Subcutaneous abdominal adipose tissue (tissue), 5 donors: Measurements from ENCODE around the gene GRM7.

Experiments used
- H3K27ac ChIP-seq: one replicate; pipeline ENCODE4 v1.7.0; 2013; ENCODE audit warnings: low read depth, mild to moderate bottlenecking, inconsistent platforms, low read length, moderate library complexity
- H3K27me3 ChIP-seq, 5 donors: one replicate each; pipeline ENCODE4 v1.7.0; 2013; ENCODE audit warnings: low read length in 5 of 5, inconsistent platforms in 1 of 5; ENCODE audit not compliant: control insufficient read depth in 5 of 5, insufficient read depth in 4 of 5
- H3K36me3 ChIP-seq, 5 donors: one replicate each; pipeline ENCODE4 v1.7.0; 2013; ENCODE audit warnings: low read length in 5 of 5; ENCODE audit not compliant: control insufficient read depth in 5 of 5, insufficient read depth in 5 of 5
- H3K4me1 ChIP-seq, 5 donors: one replicate each; pipeline ENCODE4 v1.7.0; 2013; ENCODE audit warnings: low read length in 5 of 5, mild to moderate bottlenecking in 3 of 5, moderate library complexity in 1 of 5; ENCODE audit not compliant: control insufficient read depth in 5 of 5, insufficient read depth in 5 of 5
- H3K4me3 ChIP-seq, 5 donors: one replicate each; pipeline ENCODE4 v1.7.0; 2013; ENCODE audit warnings: low read length in 5 of 5, low read depth in 1 of 5
- H3K9ac ChIP-seq, 5 donors: one replicate each; pipeline ENCODE4 v1.7.0; 2013; ENCODE audit warnings: low read length in 5 of 5, mild to moderate bottlenecking in 4 of 5, moderate library complexity in 3 of 5
- H3K9me3 ChIP-seq, 5 donors: one replicate each; pipeline ENCODE4 v1.7.0; 2013; ENCODE audit warnings: low read length in 5 of 5; ENCODE audit not compliant: control insufficient read depth in 5 of 5
- donor health status: healthy.
- donor health status: healthy.
- donor health status: healthy.
- donor health status: healthy.
- donor health status: healthy.

Gene GRM7

GRCh38 chr3:7512048-7512447, 651.1 kb downstream of the GRM7 start:
- no peak overlapping the region for H3K9ac ChIP-seq
- no peaks in the 10 kb centered on the region for H3K36me3 ChIP-seq
- H3K4me1 ChIP-seq: peaks cover 0 to 2% (median 0%) of the 10 kb centered on the region in 5 donors
- H3K9me3 ChIP-seq: no peaks in the 10 kb centered on the region
- H3K27ac ChIP-seq: no peak overlapping the region
- no peak overlapping the region for H3K4me3 ChIP-seq
- H3K27me3 ChIP-seq: no peaks in the 10 kb centered on the region

GRCh38 chr3:7518026-7518425, 657.1 kb downstream of the GRM7 start:
- H3K4me1 ChIP-seq: peaks cover 0 to 11% (median 8%) of the 10 kb centered on the region in 5 donors
- H3K36me3 ChIP-seq: no peaks in the 10 kb centered on the region
- H3K27ac ChIP-seq: no peak overlapping the region
- H3K27me3 ChIP-seq: no peaks in the 10 kb centered on the region
- H3K9ac ChIP-seq: peak overlapping the region in 1 of 5 donors; percentile 16
- H3K9me3 ChIP-seq: no peaks in the 10 kb centered on the region
- H3K4me3 ChIP-seq: no peak overlapping the region

- peaks cover 0 to 13% (median 11%) of the 10 kb centered on the region in 5 donors for H3K4me1 ChIP-seq
- H3K4me3 ChIP-seq: no peak overlapping the region
- no peak overlapping the region for H3K27ac ChIP-seq
Observed at GRCh38 chr3:7518456-7518855, 657.5 kb downstream of the GRM7 start.

GRCh38 chr3:7520059-7520458, 659.1 kb downstream of the GRM7 start:
- H3K9me3 ChIP-seq: no peaks in the 10 kb centered on the region
- H3K4me3 ChIP-seq: no peak overlapping the region
- H3K9ac ChIP-seq: no peak overlapping the region
- peaks cover 0 to 18% (median 11%) of the 10 kb centered on the region in 5 donors for H3K4me1 ChIP-seq
- H3K36me3 ChIP-seq: no peaks in the 10 kb centered on the region
- H3K27me3 ChIP-seq: no peaks in the 10 kb centered on the region
- no peak overlapping the region for H3K27ac ChIP-seq

More at GRCh38 chr3:7518456-7518855, 657.5 kb downstream of the GRM7 start:
- Histone ChIP-seq H3K9me3 (no peaks in the 10 kb centered on the region), H3K9ac (no peak overlapping the region), H3K27me3 (no peaks in the 10 kb centered on the region), H3K36me3 (no peaks in the 10 kb centered on the region)

- Histone ChIP-seq H3K9me3 (peaks cover 0 to 1% (median 0%) of the 10 kb centered on the region in 5 donors), H3K27ac (no peak overlapping the region), H3K36me3 (no peaks in the 10 kb centered on the region), H3K4me1 (peaks cover 0 to 18% (median 11%) of the 10 kb centered on the region in 5 donors), H3K9ac (no peak overlapping the region), H3K27me3 (no peaks in the 10 kb centered on the region), H3K4me3 (no peak overlapping the region)
Observed at GRCh38 chr3:7520593-7520992, 659.7 kb downstream of the GRM7 start.

GRCh38 chr3:7536510-7536909, 675.6 kb downstream of the GRM7 start:
- Histone ChIP-seq H3K9me3 (no peaks in the 10 kb centered on the region), H3K36me3 (no peaks in the 10 kb centered on the region), H3K27ac (no peak overlapping the region), H3K4me3 (no peak overlapping the region), H3K9ac (no peak overlapping the region), H3K27me3 (no peaks in the 10 kb centered on the region), H3K4me1 (no peaks in the 10 kb centered on the region)

- no peaks in the 10 kb centered on the region for H3K9me3 ChIP-seq
- H3K27me3 ChIP-seq: no peaks in the 10 kb centered on the region
- H3K27ac ChIP-seq: no peak overlapping the region
- no peak overlapping the region for H3K4me3 ChIP-seq
- no peaks in the 10 kb centered on the region for H3K4me1 ChIP-seq
- no peaks in the 10 kb centered on the region for H3K36me3 ChIP-seq
- H3K9ac ChIP-seq: no peak overlapping the region
Observed at GRCh38 chr3:7536921-7537320, 676.0 kb downstream of the GRM7 start.

GRCh38 chr3:7543294-7543880, 682.5 kb downstream of the GRM7 start:
- Histone ChIP-seq H3K4me3 (no peak overlapping the region), H3K9me3 (no peaks in the 10 kb centered on the region), H3K9ac (no peak overlapping the region), H3K4me1 (peaks cover 0 to 7% (median 2%) of the 10 kb centered on the region in 5 donors), H3K27me3 (no peaks in the 10 kb centered on the region), H3K27ac (no peak overlapping the region), H3K36me3 (no peaks in the 10 kb centered on the region)

GRCh38 chr3:7545334-7545733, 684.4 kb downstream of the GRM7 start:
- Histone ChIP-seq H3K4me1 (peaks cover 0 to 7% (median 2%) of the 10 kb centered on the region in 5 donors), H3K9me3 (no peaks in the 10 kb centered on the region), H3K27ac (no peak overlapping the region), H3K27me3 (no peaks in the 10 kb centered on the region), H3K9ac (no peak overlapping the region), H3K36me3 (no peaks in the 10 kb centered on the region), H3K4me3 (no peak overlapping the region)

- H3K4me1 ChIP-seq: peaks cover 0 to 7% (median 2%) of the 10 kb centered on the region in 5 donors
- no peaks in the 10 kb centered on the region for H3K36me3 ChIP-seq
- H3K27ac ChIP-seq: no peak overlapping the region
- H3K27me3 ChIP-seq: no peaks in the 10 kb centered on the region
- peaks cover 0 to 2% (median 0%) of the 10 kb centered on the region in 5 donors for H3K9me3 ChIP-seq
- H3K4me3 ChIP-seq: no peak overlapping the region
- no peak overlapping the region for H3K9ac ChIP-seq
Observed at GRCh38 chr3:7546253-7546652, 685.3 kb downstream of the GRM7 start.
